22Rv1 (cell line): ENCODE measurements around the gene SMC4.

Source experiments
- H3K27ac ChIP-seq: fragments of 450-650 bp; 2 replicates; pipeline ENCODE4 v1.5.1; 2017
- CTCF ChIP-seq: fragments of 450-650 bp; IDR thresholded peaks from 2 replicates; pipeline ENCODE4 v1.5.1; 2017; ENCODE audit warnings: mild to moderate bottlenecking
- ZFX ChIP-seq: fragments of 450-650 bp; IDR thresholded peaks from 2 replicates; pipeline ENCODE4 v1.6.1; 2017; ENCODE audit warnings: antibody characterized with exemption, borderline replicate concordance

Gene SMC4

DNA sequence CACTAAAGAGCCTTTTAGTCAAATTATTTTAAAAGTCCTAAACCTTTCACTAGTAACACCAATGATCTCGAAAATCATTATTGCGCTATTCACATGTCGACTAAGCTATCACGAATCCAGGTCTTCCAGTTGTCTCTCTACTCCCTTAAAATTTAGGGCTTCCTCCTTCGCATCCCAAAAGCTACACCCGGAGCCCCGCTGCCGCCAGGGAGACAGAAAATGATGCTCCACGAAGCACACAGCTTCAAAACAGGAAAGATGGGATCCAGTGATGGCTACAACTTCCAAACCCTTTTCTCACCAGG lies 678 bp upstream of the SMC4 start:
- H3K27ac ChIP-seq = peak overlapping the region; percentile 98
- no peak for TF ChIP-seq ZFX
- no peak for TF ChIP-seq CTCF

- H3K27ac ChIP-seq = peak overlapping the region; percentile 98
- TF ChIP-seq CTCF = no peak
- no peak for TF ChIP-seq ZFX
Observed at GRCh38 chr3:160400030-160400701, 716 bp downstream of the SMC4 start.

DNA sequence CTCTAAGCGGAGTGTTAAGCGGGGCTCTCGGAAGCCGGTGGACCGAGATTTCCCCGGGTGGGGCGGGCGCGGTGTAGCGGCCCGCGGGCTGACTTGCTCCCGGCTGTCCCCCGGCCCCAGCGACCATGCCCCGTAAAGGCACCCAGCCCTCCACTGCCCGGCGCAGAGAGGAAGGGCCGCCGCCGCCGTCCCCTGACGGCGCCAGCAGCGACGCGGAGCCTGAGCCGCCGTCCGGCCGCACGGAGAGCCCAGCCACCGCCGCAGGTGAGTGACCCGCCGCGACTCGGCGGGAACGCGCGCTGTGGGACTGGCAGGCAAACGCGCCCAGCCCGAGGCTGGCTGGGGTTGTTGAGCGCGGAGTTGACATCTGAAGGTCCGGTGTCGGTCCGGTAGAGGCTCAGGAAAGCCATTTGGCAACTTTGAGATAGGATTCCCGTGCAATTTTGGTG lies 1.3 kb downstream of the SMC4 start:
- H3K27ac ChIP-seq = peak overlapping the region; percentile 98
- no peak for TF ChIP-seq ZFX

- peak overlapping the region; percentile 98 for H3K27ac ChIP-seq
Observed at GRCh38 chr3:160401291-160402095, 2.0 kb downstream of the SMC4 start.

GRCh38 chr3:160402221-160403027 lies 3.0 kb downstream of the SMC4 start:
- TF ChIP-seq CTCF (no peak), ZFX (no peak)
- peak overlapping the region; percentile 98; the same call in 1 of the 2 replicates for H3K27ac ChIP-seq

More at GRCh38 chr3:160401291-160402095, 2.0 kb downstream of the SMC4 start:
- no peak for TF ChIP-seq ZFX
- no peak for TF ChIP-seq CTCF

- no peak for TF ChIP-seq CTCF
- no peak for TF ChIP-seq ZFX
- no peak overlapping the region for H3K27ac ChIP-seq
Observed at GRCh38 chr3:160403028-160403545, 3.6 kb downstream of the SMC4 start.

DNA sequence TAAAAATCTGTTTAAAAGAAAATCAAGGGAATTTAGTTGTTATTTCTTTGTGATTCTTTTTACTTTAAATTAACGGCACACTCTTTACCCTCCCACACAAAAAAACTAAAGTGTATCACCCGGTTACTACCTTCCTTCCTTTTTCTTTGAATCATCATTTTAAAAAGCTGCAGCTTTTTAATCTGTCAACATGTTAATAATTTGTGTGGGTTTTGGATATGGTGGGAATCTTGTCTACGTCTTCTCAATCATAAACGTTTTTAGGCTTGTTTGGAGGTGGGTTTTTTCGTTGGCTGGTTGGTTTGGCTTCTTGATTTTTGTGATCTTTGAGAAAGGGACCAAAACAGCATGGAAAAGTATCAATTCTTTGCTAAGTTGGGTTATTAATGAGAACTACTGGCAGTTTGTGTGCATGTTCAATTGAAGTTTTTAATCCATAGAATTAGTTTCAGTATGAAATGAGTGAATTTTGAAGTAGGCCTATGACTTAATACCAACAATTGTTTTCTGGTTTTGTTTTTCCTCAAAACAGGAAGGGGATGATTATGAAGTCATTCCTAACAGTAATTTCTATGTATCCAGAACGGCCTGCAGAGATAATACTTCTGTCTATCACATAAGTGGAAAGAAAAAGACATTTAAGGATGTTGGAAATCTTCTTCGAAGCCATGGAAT lies 4.5 kb downstream of the SMC4 start:
- no peak overlapping the region for H3K27ac ChIP-seq
- TF ChIP-seq ZFX (no peak), CTCF (no peak)
